Stimulated activated CD4-positive, alpha-beta T cell treated with anti-CD3 and anti-CD28 coated beads, Interleukin-12 subunit alpha, Interleukin-12 subunit beta, amount 100 ng/mL, for 4 hours (primary cell): ENCODE data around the gene CAVIN1.
"Not testable (repeated sequence)": the region's sequence is repeated elsewhere in the genome, so short reads cannot be mapped to it uniquely, and the experiment has no call there.

Source experiments
- DNase-seq: peaks from one replicate; pipeline ENCODE4 v3.0.0-alpha.2; 2020

The CAVIN1 gene

DNA sequence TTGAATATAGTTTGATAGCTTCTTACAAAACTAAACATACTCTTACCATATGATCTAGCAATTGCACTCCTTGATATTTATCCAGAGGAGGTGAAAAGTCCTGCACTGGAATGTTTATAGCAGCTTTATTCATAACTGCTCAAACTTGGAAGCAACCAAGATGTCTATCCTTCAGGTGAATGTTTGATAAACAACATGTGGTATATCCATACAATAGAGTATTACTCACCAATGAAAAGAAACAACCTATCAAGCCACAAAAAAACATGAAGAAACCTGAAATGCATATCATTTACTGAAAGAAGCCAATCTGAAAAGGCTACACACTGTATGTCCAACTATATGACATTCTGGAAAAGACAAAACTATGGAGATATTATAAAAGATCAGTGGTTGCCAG is 50.9 kb downstream of the CAVIN1 start:
- DNase-seq: no peak

DNA sequence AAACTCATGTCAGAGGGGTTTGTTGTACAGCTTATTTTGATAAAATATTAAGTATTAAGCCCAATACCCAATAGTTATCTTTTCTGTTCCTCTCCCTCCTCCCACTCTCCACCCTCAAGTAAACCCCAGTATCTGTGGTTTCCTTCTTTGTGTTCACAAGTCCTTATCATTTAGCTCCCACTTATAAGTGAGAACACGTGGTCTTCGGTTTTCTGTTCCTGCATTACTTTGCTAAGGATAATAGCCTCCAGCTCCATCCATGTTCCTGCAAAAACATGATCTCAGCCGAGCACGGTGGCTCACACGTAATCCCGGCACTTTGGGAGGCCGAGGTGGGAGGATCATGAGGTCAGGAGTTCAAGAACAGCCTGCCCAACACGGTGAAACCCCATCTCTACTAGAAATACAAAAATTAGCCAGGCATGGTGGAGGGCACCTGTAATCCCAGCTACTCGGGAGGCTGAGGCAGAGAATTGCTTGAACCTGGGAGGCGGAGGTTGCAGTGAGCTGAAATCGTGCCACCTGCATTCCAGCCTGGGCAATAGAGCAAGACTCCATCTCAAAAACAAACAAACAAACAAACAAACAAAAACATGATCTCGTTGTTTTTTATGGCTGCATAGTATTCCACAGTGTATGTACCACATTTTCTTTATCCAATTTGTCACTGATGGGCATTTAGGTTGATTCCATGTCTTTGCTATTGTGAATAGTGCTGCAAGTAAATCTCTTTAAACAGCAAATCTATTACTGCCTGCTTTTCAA is 54.1 kb downstream of the CAVIN1 start:
- not testable (repeated sequence) for DNase-seq

DNA sequence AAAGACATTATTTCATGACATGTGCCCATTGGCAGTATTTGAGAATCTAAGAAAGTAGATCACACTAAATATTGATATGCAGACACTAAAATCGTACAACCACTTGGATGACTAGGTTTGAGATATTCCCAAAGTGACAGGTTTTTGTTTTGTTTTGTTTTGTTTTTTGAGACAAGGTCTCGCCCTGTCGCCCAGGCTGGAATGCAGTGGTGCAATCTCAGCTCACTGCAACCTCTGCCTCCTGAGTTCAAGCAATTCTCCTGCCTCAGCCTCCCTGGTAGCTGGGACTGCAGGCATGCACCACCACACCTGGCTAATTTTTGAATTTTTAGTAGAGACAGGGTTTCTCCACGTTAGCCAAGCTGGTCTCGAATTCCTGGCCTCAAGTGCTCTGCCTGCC is 54.7 kb downstream of the CAVIN1 start:
- DNase-seq: not testable (repeated sequence)

DNA sequence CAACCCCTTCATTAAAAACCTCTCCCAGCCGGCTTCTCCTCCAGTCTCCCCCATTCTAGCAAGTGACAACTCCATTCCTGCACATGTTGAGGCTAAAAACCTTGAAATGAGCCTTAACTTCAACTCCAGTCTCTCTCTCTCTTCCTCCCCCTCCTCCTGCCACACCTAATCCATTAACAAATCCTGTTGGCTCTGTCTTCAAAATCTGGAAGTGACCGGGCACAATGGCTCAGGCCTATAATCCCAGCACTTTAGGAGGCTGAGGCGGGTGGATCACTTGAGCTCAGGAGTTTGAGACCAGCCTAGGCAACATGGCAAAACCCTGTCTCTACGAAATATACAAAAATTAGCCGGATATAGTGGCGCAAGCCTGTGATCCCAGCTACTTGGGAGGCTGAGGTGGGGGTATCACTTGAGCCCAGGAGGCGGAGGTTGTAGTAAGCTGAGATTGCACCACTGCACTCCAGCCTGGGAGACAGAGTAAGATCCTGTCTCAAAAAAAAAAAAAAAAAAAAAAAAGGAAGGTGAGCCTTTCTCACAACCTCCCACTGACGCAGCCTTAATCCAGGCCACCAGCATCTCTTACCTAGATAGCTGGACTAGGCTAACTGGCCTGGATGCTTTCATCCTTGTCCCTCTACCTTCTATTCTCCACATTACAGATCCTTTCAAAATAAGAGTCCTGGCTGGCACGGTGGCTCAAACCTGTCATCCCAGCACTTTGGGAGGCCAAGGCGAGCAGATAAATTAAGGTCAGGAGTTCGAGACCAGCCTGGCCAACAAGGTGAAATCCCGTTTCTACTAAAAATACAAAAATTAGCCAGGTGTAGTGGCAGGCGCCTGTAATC is 56.7 kb downstream of the CAVIN1 start:
- not testable (repeated sequence) for DNase-seq

DNA sequence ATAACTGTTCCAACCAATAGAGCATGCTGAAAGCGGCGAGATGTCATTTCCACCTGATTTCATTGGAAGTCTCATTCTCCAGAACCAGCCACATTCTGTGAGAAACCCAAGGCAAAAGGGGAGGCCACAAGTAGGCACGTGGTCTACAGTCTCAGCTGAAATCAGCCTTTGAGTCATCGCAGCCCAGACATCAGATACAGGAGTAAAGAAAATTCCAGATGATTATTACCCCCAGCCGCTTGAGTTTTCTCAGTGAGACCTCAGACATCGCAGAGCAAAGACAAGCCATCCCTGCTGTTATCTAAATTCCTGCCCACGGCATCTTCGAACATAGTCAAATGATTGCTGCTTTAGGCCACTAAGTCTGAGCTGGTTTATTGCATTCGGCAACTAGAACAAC is 57.9 kb downstream of the CAVIN1 start:
- no peak for DNase-seq

DNA sequence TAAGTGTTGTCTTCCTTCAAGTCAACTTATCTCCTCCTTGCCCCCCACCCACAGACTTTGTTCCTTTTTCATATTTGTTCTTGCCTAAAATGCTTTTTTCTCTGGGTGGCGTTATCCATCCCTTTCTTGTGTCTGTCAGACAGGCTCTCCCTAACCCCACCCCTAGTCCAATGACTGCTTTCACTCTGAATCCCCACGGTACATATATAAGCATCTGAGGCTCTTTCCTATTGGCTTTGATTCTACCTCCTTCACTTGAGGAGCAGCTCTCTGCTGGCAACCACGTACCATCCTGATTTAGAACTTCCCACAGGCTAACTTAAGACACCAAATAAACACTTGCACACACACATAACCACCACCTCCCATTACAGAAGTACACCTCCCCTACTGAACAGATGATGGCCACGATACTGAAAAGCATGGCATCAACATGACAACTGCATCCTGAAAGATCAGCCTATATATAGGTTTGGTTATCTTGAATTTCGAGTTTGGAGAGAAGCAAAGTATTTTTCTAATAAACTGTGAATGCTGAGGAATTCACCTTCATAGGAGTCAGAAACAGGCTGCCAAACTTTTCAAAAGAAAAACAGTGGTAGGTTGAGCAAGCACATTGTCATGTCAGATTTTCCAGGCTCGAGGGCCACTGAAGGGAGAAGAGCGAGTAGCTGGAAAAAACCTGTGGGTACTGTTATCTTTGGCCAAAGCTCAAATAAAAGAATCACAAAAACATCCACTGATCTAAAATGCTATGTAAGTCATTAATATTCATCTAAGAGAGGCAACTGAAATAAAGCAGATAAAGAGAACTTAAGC is 59.1 kb downstream of the CAVIN1 start:
- peak; percentile 18 for DNase-seq

DNA sequence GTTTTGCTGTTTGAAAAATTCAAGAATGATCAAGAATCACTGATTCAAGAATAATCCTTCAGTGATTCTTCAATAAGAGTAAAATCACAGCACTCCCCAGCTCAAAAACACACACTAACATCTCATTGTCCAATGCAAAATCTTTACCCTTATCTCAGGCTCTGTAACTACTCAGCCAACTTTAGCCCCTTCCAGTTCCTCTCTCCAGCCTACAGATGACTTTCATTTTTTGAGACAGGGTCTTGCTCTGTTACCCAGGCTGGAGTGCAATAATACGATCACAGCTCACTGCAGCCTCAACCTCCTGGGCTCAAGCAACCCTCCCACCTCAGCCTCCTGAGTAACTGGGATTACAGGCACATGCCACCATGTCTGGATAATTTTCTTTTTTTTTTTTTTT is 59.8 kb downstream of the CAVIN1 start:
- DNase-seq: no peak

DNA sequence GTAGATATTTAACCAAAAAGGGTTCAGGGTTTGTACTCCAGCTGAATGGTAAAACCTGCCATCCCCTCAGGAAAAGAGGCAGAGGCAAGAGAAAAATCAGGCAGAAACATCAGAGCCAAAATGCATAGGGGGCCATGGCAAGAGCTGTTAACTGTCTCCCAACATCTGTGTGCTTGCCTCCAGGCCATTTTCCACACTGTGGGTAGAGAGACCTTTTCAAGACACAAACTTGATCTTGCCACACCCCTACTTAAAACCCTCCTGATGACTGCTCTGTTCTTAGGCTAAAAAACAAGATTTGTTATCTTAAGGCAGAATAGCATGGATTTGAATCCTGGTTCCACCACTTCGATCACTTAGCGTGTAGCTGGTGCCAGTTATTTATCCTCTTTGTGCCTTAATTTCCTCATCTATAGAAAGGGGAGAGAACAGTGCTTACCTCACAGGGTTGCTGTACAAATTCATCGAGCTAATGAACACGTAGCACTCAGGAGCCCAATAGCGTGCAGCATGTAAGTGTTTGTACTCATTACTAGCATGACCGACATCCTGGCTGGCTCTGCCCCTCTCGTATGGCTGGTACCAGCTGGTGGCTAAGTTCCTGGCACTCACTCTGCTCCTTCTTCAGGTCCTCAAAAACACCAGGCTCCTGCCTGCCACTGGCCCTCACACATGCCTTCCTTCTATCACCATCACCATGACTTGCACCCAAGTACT is 60.7 kb downstream of the CAVIN1 start:
- DNase-seq: no peak

DNA sequence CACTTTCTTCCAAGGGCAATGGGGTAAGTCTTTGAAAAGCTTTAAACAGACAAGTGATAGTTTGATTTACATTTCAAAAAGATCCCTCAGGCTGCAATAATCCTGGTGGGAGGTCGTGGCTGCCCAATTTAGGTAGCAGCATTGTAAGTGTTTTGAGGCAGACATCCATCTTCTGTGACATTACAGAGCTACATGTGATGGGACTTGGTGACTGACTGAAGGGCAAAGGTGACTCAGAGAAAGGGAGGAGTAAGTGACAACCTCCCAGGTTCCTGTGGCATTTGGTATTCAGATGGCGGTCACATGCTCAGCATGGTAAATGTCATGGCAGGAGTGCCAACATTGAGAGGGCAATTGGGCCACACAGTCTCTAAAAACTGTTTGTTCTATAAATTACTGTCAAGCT is 61.3 kb downstream of the CAVIN1 start:
- no peak for DNase-seq

DNA sequence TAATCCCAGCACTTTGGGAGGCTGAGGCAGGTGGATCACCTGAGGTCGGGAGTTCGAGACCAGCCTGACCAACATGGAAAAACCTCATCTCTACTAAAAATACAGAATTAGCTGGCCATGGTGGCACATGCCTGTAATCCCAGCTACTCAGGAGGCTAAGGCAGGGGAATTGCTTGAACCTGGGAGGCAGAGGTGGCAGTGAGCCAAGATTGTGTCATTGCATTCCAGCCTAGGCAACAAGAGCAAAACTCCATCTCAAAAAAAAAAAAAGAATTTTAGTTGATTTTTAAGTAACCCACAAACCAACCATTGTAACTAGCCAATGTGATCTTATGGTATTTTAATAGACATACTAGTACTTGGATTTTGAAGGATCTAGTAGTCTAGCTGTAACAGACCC is 62.7 kb downstream of the CAVIN1 start:
- DNase-seq: not testable (repeated sequence)

DNA sequence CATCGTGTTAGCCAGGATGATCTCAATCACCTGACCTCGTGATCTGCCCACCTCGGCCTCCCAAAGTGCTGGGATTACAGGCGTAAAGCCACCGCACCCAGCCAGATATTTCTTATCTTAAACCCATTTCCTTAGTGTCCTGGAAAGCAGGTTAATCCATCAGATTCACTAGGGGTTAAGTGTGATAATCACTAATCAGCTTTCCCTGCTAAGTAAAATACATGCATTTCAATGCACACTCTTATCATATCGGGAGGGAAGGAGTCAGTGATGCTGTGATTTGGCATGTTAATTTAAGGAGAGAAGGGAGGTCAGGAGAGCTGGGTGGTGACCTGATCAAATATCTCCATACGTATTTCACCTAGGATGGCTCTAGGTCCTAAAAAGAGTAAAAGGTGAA is 63.9 kb downstream of the CAVIN1 start:
- DNase-seq: no peak

DNA sequence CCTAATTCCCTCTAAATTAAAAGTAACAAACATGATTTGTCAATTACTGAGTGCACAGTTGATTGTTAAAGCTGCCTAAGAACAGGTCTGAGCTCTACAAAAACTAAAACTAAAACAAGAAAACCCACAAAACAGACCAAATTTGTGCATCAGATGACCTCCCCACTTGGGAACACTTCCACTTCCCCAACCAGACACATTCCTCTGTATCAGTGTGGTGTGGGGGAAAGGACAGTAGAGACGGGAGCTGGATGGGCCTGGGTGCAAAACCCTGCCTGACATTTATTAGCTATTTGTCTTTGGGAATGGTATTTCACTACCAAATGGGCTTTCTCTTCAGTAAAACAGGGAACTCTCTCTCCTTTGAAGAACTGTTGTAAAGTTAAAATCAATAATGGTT is 64.6 kb downstream of the CAVIN1 start:
- no peak for DNase-seq

DNA sequence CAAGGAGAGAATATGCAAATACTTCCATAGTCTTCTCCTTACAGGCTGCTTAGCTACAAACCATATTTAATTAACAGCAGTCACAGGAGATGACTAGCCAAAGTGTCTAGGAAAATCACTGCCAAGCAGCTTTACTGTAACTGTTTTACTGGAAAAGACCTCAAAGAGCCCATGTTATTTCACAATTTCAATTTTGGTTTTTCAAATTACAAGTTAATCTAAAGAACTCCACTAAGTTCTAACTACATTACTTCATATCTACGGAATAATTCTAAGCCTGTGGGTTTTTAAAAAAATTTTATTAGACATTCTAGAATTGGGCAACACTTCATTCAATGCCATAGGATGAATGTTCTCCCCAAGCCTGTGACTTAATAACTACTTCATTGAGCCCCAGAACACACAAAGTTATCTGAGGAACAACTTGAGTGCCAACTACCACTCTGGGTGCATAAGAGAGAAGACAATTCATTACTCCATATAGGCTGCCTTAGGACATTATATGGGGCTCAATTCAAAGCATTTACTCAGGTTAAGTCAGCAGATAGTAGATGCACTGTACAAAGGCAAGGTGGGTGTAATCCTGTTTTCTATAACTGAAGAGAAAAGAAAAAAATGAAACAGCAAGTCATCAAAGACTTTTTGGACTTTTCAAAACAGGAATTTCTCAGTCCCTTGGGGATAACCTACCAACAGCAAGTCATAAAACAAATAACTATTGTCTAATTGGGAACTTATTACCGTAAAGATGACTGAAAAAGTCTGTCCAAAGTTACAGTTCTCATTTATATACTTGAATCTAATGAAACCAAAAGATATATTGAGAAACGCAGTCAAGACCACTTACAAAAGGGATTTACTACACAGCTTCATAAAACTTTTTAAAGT is 67.9 kb downstream of the CAVIN1 start:
- no peak for DNase-seq
